Activated B cell treated with CpG ODN at 0.5 μM for 24 hours (primary cell): ENCODE data around the gene COL18A1. TPM values are rescaled to one million over a fixed set of nuclear protein-coding genes. Genes with fewer than 3 reads are reported as not detected.

Source experiments
- ATAC-seq: fragments of 200-7000 bp; cut with Tn5 transposase; one replicate; pipeline ENCODE4 v1.10.0; 2021; ENCODE audit warnings: low read depth, mild to moderate bottlenecking, moderate library complexity
- CTCF ChIA-PET: fragments of 350-600 bp; sonication (Branson Sonifier 250); formaldehyde crosslinking; loops from one replicate; lab custom pipeline; 2021; ENCODE audit warnings: antibody characterized with exemption; lab: Charles Lee
- POLR2A ChIA-PET: fragments of 350-600 bp; sonication (Branson Sonifier 250); formaldehyde crosslinking; loops from one replicate; lab custom pipeline; 2021; ENCODE audit warnings: antibody characterized with exemption; lab: Charles Lee
- DNase-seq: peaks from one replicate; pipeline ENCODE4 v3.0.0; 2022
- H3K27ac Mint-ChIP-seq: one replicate; pipeline ENCODE4 v1.8.0; 2020; ENCODE audit warnings: mixed read lengths
- H3K27me3 Mint-ChIP-seq: one replicate; pipeline ENCODE4 v1.8.0; 2021; ENCODE audit warnings: mixed read lengths
- H3K36me3 Mint-ChIP-seq: one replicate; pipeline ENCODE4 v1.8.0; 2021; ENCODE audit warnings: low read depth, mixed read lengths
- H3K4me1 Mint-ChIP-seq: one replicate; pipeline ENCODE4 v1.8.0; 2021; ENCODE audit warnings: mixed read lengths
- H3K4me3 Mint-ChIP-seq: one replicate; pipeline ENCODE4 v1.8.0; 2020; ENCODE audit warnings: mild to moderate bottlenecking, mixed read lengths
- H3K9me3 Mint-ChIP-seq: one replicate; pipeline ENCODE4 v1.8.0; 2020; ENCODE audit warnings: mixed read lengths
- CTCF ChIP-seq: fragments of 200-600 bp; IDR thresholded peaks from one replicate; pipeline ENCODE4 v1.8.0; 2022; ENCODE audit warnings: antibody characterized with exemption, mild to moderate bottlenecking
- intact Hi-C: fragments of 100-400 bp; cut with micrococcal nuclease; formaldehyde crosslinking; loops from one replicate; pipeline ENCODE4 v1.15.1; 2024
- total RNA-seq: library from RNA; stranded (reverse); gene quantifications from 2 replicates; pipeline ENCODE4 v1.2.3, GENCODE V29; 2022

COL18A1 gene
- total RNA-seq, 1 donor from 2014 or later, result 1.6 TPM

- Mint-ChIP-seq H3K36me3 (no peaks in the 10 kb centered on the region), H3K27me3 (no peaks in the 10 kb centered on the region), H3K27ac (no peak overlapping the region), H3K4me3 (no peak overlapping the region), H3K4me1 (no peaks in the 10 kb centered on the region), H3K9me3 (no peaks in the 10 kb centered on the region)
- POLR2A ChIA-PET, result no interaction called here
- no peak for TF ChIP-seq CTCF
- intact Hi-C loops, result no loop called here
- CTCF ChIA-PET, result no interaction called here
- DNase-seq (no peak), ATAC-seq (no peak)
These were observed 86.7 kb downstream of the COL18A1 start for GRCh38 chr21:45491623-45492022.

- TF ChIP-seq CTCF, result no peak
- no peaks in the 10 kb centered on the region for H3K27me3 Mint-ChIP-seq
- ATAC-seq (no peak), DNase-seq (no peak)
- H3K4me1 Mint-ChIP-seq, result no peaks in the 10 kb centered on the region
- ChIA-PET CTCF (no interaction called here), POLR2A (no interaction called here)
- no peaks in the 10 kb centered on the region for H3K9me3 Mint-ChIP-seq
- H3K4me3 Mint-ChIP-seq, result no peak overlapping the region
- H3K27ac Mint-ChIP-seq, result no peak overlapping the region
- intact Hi-C loops, result no loop called here
- H3K36me3 Mint-ChIP-seq, result no peaks in the 10 kb centered on the region
These were observed 87.8 kb downstream of the COL18A1 start for GRCh38 chr21:45492765-45493164.

DNA sequence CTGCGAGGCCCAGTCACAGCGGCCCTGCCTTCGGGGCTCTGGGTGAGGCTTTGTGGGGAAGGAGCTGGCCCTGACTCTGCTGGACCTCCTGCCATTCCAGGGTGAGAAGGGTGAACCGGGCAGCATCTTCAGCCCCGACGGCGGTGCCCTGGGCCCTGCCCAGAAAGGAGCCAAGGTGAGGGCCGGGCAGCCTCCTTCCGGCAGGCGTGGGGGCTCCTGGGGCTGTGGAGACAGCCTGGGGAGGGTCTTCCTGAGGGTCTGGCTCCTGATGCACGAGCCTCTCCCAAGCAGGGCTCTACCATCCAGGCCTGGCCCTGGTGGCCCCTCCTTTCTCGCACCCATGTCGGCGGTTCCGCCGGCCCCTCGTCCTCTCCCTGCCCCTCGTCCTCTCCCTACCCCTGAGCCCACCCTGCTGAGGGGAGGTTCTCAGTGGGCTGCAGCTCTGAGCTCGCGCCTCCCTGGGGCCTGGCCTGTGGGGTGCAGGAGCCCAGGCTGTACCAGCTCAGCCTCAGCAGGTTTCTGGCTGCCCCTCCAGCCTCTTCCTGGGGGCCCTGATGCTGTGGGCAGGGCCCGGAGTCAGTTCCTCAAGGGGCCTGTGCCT is 88.5 kb downstream of the COL18A1 start:
- no peak for TF ChIP-seq CTCF
- CTCF ChIA-PET, result no interaction called here
- no peaks in the 10 kb centered on the region for H3K27me3 Mint-ChIP-seq
- DNase-seq, result no peak
- no peak for ATAC-seq
- no peak overlapping the region for H3K4me3 Mint-ChIP-seq
- intact Hi-C loops, result no loop called here
- H3K27ac Mint-ChIP-seq, result no peak overlapping the region
- no peaks in the 10 kb centered on the region for H3K9me3 Mint-ChIP-seq
- H3K4me1 Mint-ChIP-seq, result no peaks in the 10 kb centered on the region
- POLR2A ChIA-PET, result no interaction called here
- H3K36me3 Mint-ChIP-seq, result no peaks in the 10 kb centered on the region

GRCh38 chr21:45494135-45494850 is 89.3 kb downstream of the COL18A1 start:
- Mint-ChIP-seq H3K36me3 (no peaks in the 10 kb centered on the region), H3K9me3 (no peaks in the 10 kb centered on the region), H3K27me3 (peaks cover 3% of the 10 kb centered on the region), H3K4me1 (no peaks in the 10 kb centered on the region), H3K4me3 (no peak overlapping the region), H3K27ac (no peak overlapping the region)
- ATAC-seq (no peak), DNase-seq (no peak)
- ChIA-PET POLR2A (no interaction called here), CTCF (no interaction called here)
- intact Hi-C loops, result no loop called here
- no peak for TF ChIP-seq CTCF

GRCh38 chr21:45494851-45495680 is 90.1 kb downstream of the COL18A1 start:
- Mint-ChIP-seq H3K4me3 (no peak overlapping the region), H3K27me3 (peaks cover 3% of the 10 kb centered on the region), H3K4me1 (no peaks in the 10 kb centered on the region), H3K27ac (no peak overlapping the region), H3K9me3 (no peaks in the 10 kb centered on the region), H3K36me3 (no peaks in the 10 kb centered on the region)
- CTCF ChIA-PET, result no interaction called here
- intact Hi-C loops, result no loop called here
- no peak for TF ChIP-seq CTCF
- no peak for ATAC-seq
- POLR2A ChIA-PET, result no interaction called here
- DNase-seq, result no peak
